ENCODE measurements around the gene SPATA33.

GRCh38 chr16:89672177-89672941 lies 14.7 kb downstream of the SPATA33 start:
- TF ChIP-seq CTCF (IDR thresholded peaks at IDR 0.05; ENCODE audit: insufficient read depth, low read depth, low read length) (no peak), EZH2 (IDR thresholded peaks at IDR 0.05; ENCODE audit: insufficient read depth, low read length) (no peak)

Measured in astrocyte (in vitro differentiated cells and primary cell).